Fibroblast of skin of right biceps (primary cell): Measurements from ENCODE around the gene P2RY14.
A peak's percentile ranks its signal among the peaks of the same experiment; 100 is the strongest.
"Not testable (repeated sequence)": the region's sequence is repeated elsewhere in the genome, so short reads cannot be mapped to it uniquely, and the experiment has no call there.

Source experiments
- DNase-seq: peaks from one replicate; pipeline ENCODE4 v3.0.0-alpha.2; 2013

The P2RY14 gene

DNA sequence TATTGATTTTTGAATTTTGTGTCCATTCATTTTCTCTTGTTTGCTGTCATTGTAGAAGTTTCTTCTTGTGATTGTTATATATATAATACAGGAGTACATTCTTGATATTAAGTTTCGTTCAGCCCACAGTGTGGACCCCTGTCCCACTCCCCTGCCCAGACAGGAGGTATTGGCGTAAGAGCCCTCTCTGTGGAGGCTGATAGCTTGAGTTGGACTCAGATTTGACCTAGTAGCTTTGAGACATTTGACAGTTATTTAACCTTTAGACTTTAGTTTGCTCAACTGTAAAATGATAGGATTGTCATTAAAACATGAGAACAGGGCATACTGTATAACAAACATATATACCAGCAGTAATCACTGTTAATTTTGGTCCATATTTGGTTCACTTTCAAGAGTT is 102.4 kb downstream of the P2RY14 start:
- DNase-seq: no peak

- DNase-seq: no peak
These were observed 104.0 kb downstream of the P2RY14 start for GRCh38 chr3:151174351-151174750.

GRCh38 chr3:151171145-151171757 is 107.1 kb downstream of the P2RY14 start:
- DNase-seq: peak; percentile 36

DNA sequence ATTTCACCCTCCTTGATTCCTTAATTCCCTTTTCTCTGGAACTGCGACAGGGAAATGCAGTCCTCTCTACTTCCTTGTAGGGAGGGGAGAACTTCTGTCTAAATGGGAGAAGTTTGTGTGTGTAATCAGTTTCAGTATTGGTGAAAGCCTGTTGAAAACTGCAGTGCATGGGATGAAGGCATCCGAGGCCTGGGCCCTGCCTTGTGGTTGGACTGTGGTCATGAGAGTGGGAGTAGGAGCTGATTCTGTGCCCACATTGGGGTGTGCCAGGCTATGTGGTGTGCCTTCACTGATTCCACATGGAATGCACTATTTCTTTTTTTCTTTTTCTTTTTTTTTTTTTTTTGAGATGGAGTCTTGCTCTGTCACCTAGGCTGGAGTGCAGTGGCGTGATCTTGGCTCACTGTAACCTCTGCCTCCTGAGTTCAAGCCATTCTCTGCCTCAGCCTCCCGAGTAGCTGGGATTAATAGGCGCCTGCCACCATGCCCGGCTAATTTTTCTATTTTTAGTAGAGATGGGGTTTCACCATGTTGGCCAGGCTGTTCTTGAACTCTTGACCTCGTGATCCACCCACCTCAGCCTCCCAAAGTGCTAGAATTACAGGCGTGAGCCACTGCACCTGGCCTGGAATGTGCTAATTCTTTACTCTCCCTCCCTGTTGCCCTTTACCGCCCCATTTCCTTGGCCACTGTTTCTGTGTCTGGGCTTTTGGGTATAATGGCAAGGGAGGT is 108.2 kb downstream of the P2RY14 start:
- not testable (repeated sequence) for DNase-seq

GRCh38 chr3:151169262-151169947 is 108.9 kb downstream of the P2RY14 start:
- no peak for DNase-seq

DNA sequence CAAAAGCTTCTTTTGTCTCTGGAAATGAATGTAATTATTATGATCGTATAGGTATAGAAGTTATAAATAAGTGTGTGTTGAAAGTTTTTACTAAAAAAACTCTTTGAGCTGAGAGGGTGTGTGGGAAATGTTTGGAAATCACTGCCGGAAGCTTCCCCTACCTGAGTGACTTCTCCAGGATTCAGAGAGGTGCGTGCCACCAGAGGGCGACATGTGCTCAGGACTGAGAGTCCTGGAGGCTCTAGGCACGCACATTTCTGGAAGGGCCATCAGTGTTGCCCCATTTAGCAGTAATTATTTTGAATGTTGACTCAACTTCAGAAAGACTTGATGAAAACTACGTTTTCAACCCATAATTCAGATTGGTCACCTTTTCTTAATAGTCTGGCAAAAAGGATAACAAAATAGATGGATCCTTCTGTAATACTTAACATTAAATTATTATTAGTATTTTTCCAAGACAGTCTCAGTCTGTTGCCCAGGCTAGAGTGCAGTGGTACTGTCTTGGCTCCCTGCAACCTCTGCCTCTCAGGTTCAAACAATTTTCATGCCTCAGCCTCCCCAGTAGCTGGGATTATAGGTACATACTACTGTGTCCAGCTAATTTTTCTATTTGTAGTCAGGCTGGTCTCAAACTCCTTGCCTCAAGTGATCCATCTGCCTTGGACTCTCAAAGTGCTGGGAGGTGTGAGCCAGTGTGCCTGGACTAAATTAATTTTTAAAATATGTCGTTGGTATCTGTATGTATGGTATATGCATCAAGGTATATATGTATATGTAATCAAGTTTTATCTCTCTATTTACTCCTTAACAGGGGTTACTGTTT is 109.9 kb downstream of the P2RY14 start:
- peak; percentile 75 for DNase-seq

GRCh38 chr3:151166161-151166560 is 112.2 kb downstream of the P2RY14 start:
- DNase-seq: no peak

DNA sequence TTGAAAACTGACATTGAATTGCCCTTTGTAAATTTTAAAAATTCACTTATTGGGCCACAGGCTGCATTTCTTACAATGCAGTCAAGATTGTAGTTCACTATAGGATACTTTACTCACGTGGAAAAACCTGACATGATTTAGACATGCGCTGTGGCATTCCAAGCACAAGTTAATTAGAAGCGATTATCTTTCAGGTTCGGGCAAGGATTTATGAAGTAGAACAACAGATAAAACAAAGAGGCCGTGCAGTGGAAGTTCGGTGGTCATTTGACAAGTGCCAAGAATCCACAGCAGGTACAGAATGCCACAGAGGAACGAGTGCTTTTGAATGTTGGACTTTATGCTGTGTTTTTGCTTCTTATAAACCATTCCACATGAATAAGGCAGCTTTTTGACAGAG is 113.1 kb downstream of the P2RY14 start:
- DNase-seq: no peak
